Neural crest cell (in vitro differentiated cells): ENCODE measurements around the gene EMX2. TPM values are rescaled to one million over a fixed set of nuclear protein-coding genes. Genes with fewer than 3 reads are reported as not detected.

Experiments
- DNase-seq: peaks from one replicate; pipeline ENCODE4 v3.0.0; 2021; ENCODE audit warnings: low read depth, mixed read lengths, low spot score
- H3K27ac Mint-ChIP-seq: one replicate; pipeline ENCODE4 v1.8.0; 2021; ENCODE audit warnings: mild to moderate bottlenecking, mixed read lengths; ENCODE audit not compliant: unreplicated experiment
- H3K27me3 Mint-ChIP-seq: 2 replicates; pipeline ENCODE4 v1.8.0; 2021; ENCODE audit warnings: low read depth, mild to moderate bottlenecking, mixed read lengths
- H3K36me3 Mint-ChIP-seq: 2 replicates; pipeline ENCODE4 v1.8.0; 2021; ENCODE audit warnings: low read depth, mild to moderate bottlenecking, mixed read lengths
- H3K4me1 Mint-ChIP-seq: 2 replicates; pipeline ENCODE4 v1.8.0; 2021; ENCODE audit warnings: mixed read lengths
- H3K4me3 Mint-ChIP-seq: one replicate; pipeline ENCODE4 v1.8.0; 2021; ENCODE audit warnings: mild to moderate bottlenecking, mixed read lengths
- H3K9me3 Mint-ChIP-seq: 2 replicates; pipeline ENCODE4 v1.8.0; 2021; ENCODE audit warnings: mixed read lengths
- CTCF ChIP-seq: fragments of 200-600 bp; sonication (generic); conservative IDR thresholded peaks from 2 replicates; pipeline ENCODE4 v1.5.0; 2021; ENCODE audit warnings: antibody characterized with exemption, mild to moderate bottlenecking
- total RNA-seq: library from RNA; stranded (reverse); gene quantifications from 2 replicates; pipeline ENCODE4 v1.2.1, GENCODE V29; 2021

EMX2 gene
- total RNA-seq, 1 donor from 2014 or later, result 1.0 TPM

- H3K4me3 Mint-ChIP-seq, result no peak overlapping the region
- TF ChIP-seq CTCF, result no peak
- H3K36me3 Mint-ChIP-seq, result no peaks in the 10 kb centered on the region
- no peak overlapping the region for H3K27ac Mint-ChIP-seq
- peaks cover 24% of the 10 kb centered on the region for H3K4me1 Mint-ChIP-seq
- H3K9me3 Mint-ChIP-seq, result no peaks in the 10 kb centered on the region
- peaks cover 94% of the 10 kb centered on the region for H3K27me3 Mint-ChIP-seq
- DNase-seq, result no peak
Measured at GRCh38 chr10:117553815-117554172, 11.2 kb downstream of the EMX2 start.

GRCh38 chr10:117554241-117554814 is 11.8 kb downstream of the EMX2 start:
- Mint-ChIP-seq H3K4me3 (no peak overlapping the region), H3K4me1 (peaks cover 24% of the 10 kb centered on the region), H3K27me3 (peaks cover 94% of the 10 kb centered on the region), H3K9me3 (no peaks in the 10 kb centered on the region), H3K36me3 (no peaks in the 10 kb centered on the region), H3K27ac (no peak overlapping the region)
- DNase-seq, result no peak
- TF ChIP-seq CTCF, result no peak

DNA sequence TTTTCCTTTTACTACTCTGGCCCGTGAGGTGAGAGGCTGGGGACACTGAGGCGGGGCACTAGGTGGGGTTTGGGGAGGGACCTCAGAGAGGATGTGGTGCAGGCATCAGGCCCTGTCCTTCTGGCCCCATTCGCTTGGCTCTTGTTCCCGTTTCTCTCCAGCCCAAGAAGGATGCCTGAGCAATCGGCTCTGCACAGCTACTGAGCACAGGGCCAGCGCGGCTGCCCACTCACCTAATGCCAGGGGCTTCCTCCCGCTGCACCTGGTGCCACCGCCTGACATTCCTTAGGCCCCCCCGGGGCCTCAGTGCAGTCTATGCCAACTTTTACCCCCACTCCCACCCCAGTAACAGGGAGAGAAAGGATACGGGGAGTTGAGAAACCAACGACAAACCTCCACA is 12.5 kb downstream of the EMX2 start:
- no peaks in the 10 kb centered on the region for H3K9me3 Mint-ChIP-seq
- H3K27me3 Mint-ChIP-seq, result peaks cover 94% of the 10 kb centered on the region
- TF ChIP-seq CTCF, result no peak
- H3K4me3 Mint-ChIP-seq, result no peak overlapping the region
- no peak overlapping the region for H3K27ac Mint-ChIP-seq
- DNase-seq, result no peak
- H3K36me3 Mint-ChIP-seq, result no peaks in the 10 kb centered on the region
- peaks cover 21% of the 10 kb centered on the region for H3K4me1 Mint-ChIP-seq

DNA sequence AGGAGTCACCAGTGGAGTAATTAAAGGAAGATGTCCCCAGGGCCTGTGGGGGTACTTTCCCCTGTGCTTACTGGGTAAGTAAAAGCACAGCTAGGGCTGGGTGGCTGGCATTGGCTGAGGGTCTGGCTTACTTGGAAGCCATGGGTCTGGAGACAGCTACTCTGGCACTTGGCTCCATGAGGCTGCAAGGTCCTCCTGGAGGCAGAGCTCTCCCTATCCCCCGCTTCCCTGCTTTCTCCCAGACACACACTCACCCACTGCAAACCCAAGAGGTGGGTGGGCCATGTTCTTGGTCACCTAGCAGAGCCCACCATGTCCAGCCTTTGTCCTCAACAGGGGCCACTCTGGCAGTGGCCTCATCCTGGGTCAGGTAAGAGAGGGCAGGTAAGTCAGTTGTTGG is 13.3 kb downstream of the EMX2 start:
- Mint-ChIP-seq H3K4me1 (peaks cover 17% of the 10 kb centered on the region), H3K9me3 (no peaks in the 10 kb centered on the region), H3K36me3 (no peaks in the 10 kb centered on the region), H3K27me3 (peaks cover 92% of the 10 kb centered on the region), H3K27ac (no peak overlapping the region), H3K4me3 (no peak overlapping the region)
- no peak for DNase-seq
- TF ChIP-seq CTCF, result no peak

- H3K36me3 Mint-ChIP-seq, result no peaks in the 10 kb centered on the region
- H3K4me3 Mint-ChIP-seq, result no peak overlapping the region
- no peak for TF ChIP-seq CTCF
- H3K4me1 Mint-ChIP-seq, result peaks cover 12% of the 10 kb centered on the region
- DNase-seq, result no peak
- peaks cover 90% of the 10 kb centered on the region for H3K27me3 Mint-ChIP-seq
- H3K27ac Mint-ChIP-seq, result no peak overlapping the region
- H3K9me3 Mint-ChIP-seq, result no peaks in the 10 kb centered on the region
Measured at GRCh38 chr10:117556356-117556755, 13.8 kb downstream of the EMX2 start.

GRCh38 chr10:117559712-117560111 is 17.2 kb downstream of the EMX2 start:
- H3K36me3 Mint-ChIP-seq, result no peaks in the 10 kb centered on the region
- no peak overlapping the region for H3K4me3 Mint-ChIP-seq
- H3K9me3 Mint-ChIP-seq, result no peaks in the 10 kb centered on the region
- H3K27ac Mint-ChIP-seq, result no peak overlapping the region
- peaks cover 65% of the 10 kb centered on the region for H3K27me3 Mint-ChIP-seq
- H3K4me1 Mint-ChIP-seq, result no peaks in the 10 kb centered on the region
- TF ChIP-seq CTCF, result no peak
- DNase-seq, result no peak
